ENCODE results near the gene MYL10.

The MYL10 gene

DNA sequence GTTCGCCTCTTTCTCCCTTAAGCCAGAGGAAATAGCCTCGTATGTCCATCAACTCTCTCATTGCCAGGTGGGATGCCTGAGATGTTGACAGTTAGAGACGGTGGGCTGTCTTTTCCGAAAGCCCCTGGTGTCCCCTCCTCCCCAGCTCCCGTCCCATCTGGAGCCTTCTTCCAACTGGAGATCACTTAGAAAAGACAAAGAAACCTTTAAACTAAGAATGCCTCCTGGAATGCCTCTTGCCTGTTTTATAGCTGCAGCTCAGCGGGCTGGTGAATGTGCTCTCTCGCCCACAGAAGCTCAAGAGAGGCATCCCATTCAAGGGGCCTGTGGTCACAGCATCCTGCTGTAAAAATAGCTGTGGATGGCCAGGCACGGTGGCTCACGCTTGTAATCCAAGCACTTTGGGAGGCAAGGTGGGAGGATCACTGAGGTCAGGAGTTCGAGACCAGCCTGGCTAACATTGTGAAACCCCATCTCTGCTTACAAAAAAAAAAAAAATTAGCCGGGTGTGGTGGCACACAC lies 5.2 kb upstream of the MYL10 start:
- Histone ChIP-seq H3K36me3 (ENCODE audit: control insufficient read depth, insufficient read depth, low read length) (no peaks in the 10 kb centered on the region), H3K27me3 (ENCODE audit: control insufficient read depth, insufficient read depth, low read length, poor library complexity, severe bottlenecking) (no peaks in the 10 kb centered on the region), H3K27ac (ENCODE audit: insufficient read depth, low read depth, low read length, poor library complexity, severe bottlenecking) (no peak overlapping the region), H3K9me3 (ENCODE audit: control insufficient read depth, low read length) (peaks cover 2% of the 10 kb centered on the region), H3K4me1 (ENCODE audit: control insufficient read depth, insufficient read depth, low read length) (no peaks in the 10 kb centered on the region), H3K4me3 (ENCODE audit: insufficient read depth, low read depth, low read length) (no peak overlapping the region)
- WGBS, 2 experiments, result 71 to 72% methylated on average over 11 of the region's 11 CpGs

DNA sequence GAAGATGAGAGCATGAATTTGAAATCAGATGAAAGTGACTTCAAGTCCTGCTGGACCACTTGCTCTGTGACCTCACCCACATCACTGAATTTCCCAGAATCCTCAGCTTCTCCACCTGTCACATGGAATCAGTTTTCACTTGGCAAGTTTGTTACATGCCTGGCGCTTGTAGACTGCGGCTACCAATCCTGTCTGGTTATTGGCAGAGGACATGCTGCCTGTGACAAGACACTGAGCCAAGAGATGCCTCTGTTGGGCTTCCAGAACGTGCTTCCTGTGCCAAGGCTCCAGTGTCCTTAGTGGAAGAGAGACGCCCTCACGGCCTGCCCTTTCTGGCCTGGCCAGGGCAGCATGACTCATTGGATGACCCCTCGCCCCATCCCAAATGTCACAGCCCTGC lies 4.4 kb upstream of the MYL10 start:
- H3K4me1 ChIP-seq (ENCODE audit: control insufficient read depth, insufficient read depth, low read length), result no peaks in the 10 kb centered on the region
- 93% methylated on average over 6 of the region's 6 CpGs for WGBS, 2 experiments
- peaks cover 2% of the 10 kb centered on the region for H3K9me3 ChIP-seq (ENCODE audit: control insufficient read depth, low read length)

DNA sequence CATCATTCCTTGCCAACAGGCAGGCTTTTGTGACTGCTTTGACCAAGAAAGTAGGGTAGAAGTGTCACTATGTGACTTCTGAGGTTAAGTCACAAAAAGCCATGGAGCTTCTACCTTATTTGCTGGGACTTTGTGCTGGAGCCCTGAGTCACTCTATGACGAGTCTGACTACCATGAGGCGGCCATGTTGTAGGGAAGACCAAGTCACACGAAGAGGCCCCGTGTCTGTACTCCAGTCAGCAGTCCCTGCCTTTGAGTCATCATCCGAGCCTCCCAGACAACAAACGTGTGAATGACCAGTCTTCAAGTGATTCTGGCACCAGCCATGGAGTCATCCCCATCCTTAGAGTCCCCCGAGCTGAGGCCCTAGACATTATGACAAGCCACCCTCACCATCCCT lies 3.5 kb upstream of the MYL10 start:
- peaks cover 2% of the 10 kb centered on the region for H3K9me3 ChIP-seq (ENCODE audit: control insufficient read depth, low read length)
- 81 to 82% methylated on average over 7 of the region's 7 CpGs for WGBS, 2 experiments

More for the DNA sequence above, 4.4 kb upstream of the MYL10 start:
- Histone ChIP-seq H3K27ac (ENCODE audit: insufficient read depth, low read depth, low read length, poor library complexity, severe bottlenecking) (no peak overlapping the region), H3K4me3 (ENCODE audit: insufficient read depth, low read depth, low read length) (no peak overlapping the region), H3K27me3 (ENCODE audit: control insufficient read depth, insufficient read depth, low read length, poor library complexity, severe bottlenecking) (no peaks in the 10 kb centered on the region), H3K36me3 (ENCODE audit: control insufficient read depth, insufficient read depth, low read length) (no peaks in the 10 kb centered on the region)

DNA sequence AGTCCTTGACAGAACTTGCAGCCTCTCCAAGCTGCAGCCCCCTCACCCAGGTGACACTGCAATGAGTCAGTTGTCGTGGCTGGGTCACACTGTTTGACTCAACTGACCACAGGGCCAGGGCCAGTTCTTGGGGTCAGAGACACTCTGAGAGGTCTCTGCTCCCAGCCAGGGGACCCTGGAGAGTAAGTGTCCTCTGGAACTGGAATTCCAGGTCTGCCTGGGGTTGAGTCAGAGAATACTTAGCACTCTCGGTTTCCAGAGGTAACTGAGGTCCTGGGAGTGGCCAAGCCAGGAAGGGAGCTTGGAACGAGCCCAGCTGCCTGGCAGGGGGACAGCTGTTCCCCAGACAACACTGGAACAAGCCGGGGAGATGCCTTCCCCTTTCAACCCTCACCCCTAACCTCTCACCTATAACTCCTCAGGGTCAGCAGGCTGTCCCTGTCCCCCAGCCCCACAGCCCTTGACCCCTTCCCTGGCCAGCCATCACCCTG lies 2.2 kb upstream of the MYL10 start:
- peaks cover 3% of the 10 kb centered on the region for H3K4me1 ChIP-seq (ENCODE audit: control insufficient read depth, insufficient read depth, low read length)
- no peaks in the 10 kb centered on the region for H3K27me3 ChIP-seq (ENCODE audit: control insufficient read depth, insufficient read depth, low read length, poor library complexity, severe bottlenecking)
- no peaks in the 10 kb centered on the region for H3K36me3 ChIP-seq (ENCODE audit: control insufficient read depth, insufficient read depth, low read length)
- H3K27ac ChIP-seq (ENCODE audit: insufficient read depth, low read depth, low read length, poor library complexity, severe bottlenecking), result no peak overlapping the region
- no peak overlapping the region for H3K4me3 ChIP-seq (ENCODE audit: insufficient read depth, low read depth, low read length)
- WGBS, 2 experiments, result 75 to 76% methylated on average over 4 of the region's 4 CpGs
- peaks cover 2% of the 10 kb centered on the region for H3K9me3 ChIP-seq (ENCODE audit: control insufficient read depth, low read length)

More for the DNA sequence above, 3.5 kb upstream of the MYL10 start:
- H3K36me3 ChIP-seq (ENCODE audit: control insufficient read depth, insufficient read depth, low read length), result no peaks in the 10 kb centered on the region
- H3K4me1 ChIP-seq (ENCODE audit: control insufficient read depth, insufficient read depth, low read length), result no peaks in the 10 kb centered on the region
- H3K27ac ChIP-seq (ENCODE audit: insufficient read depth, low read depth, low read length, poor library complexity, severe bottlenecking), result no peak overlapping the region
- H3K27me3 ChIP-seq (ENCODE audit: control insufficient read depth, insufficient read depth, low read length, poor library complexity, severe bottlenecking), result no peaks in the 10 kb centered on the region
- no peak overlapping the region for H3K4me3 ChIP-seq (ENCODE audit: insufficient read depth, low read depth, low read length)

DNA sequence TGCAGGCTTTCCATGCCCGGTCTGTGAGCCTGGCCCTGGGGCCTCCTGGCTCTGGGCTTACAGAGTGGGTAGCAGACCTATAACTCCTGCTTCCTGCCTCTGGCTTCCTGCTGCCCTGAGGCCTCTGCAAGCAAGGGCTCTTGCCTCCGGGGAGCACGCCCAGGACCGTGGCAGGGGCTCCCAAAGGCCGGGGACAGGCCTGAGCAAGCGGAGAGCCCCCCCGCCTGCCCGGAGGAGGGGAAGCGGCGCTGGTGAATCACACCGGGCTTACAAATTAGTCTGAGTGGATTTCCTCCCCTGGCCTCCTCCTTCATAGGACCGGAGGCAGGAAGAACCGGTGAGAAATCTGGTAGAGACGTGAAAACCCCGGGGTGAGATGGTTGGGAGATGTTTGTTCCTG lies 1.5 kb upstream of the MYL10 start:
- no peak overlapping the region for H3K27ac ChIP-seq (ENCODE audit: insufficient read depth, low read depth, low read length, poor library complexity, severe bottlenecking)
- no peak overlapping the region for H3K4me3 ChIP-seq (ENCODE audit: insufficient read depth, low read depth, low read length)
- peaks cover 9% of the 10 kb centered on the region for H3K4me1 ChIP-seq (ENCODE audit: control insufficient read depth, insufficient read depth, low read length)
- peaks cover 2% of the 10 kb centered on the region for H3K9me3 ChIP-seq (ENCODE audit: control insufficient read depth, low read length)
- no peaks in the 10 kb centered on the region for H3K36me3 ChIP-seq (ENCODE audit: control insufficient read depth, insufficient read depth, low read length)
- H3K27me3 ChIP-seq (ENCODE audit: control insufficient read depth, insufficient read depth, low read length, poor library complexity, severe bottlenecking), result no peaks in the 10 kb centered on the region
- WGBS, 2 experiments, result 82 to 86% methylated on average over 15 of the region's 15 CpGs

DNA sequence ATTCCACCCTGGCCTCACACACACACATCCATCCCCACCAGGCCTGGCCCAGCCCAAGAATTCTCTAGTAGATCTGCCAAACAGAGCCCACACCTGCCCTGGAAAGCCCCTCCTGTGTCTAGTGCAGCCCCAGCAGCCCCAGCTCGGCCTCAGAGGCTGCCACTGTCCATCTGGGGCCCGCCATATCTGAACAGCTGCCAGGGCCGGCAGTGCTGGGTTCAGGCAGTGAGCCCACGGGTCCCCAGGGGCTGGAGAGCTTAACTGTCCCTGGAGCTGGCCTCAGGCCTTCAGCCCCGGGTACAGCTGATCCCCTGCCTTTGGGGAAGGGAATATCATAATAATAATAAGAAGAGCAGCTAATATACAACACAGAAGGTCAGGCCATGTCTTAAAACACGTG lies 574 bp downstream of the MYL10 start:
- Histone ChIP-seq H3K27ac (ENCODE audit: insufficient read depth, low read depth, low read length, poor library complexity, severe bottlenecking) (no peak overlapping the region), H3K27me3 (ENCODE audit: control insufficient read depth, insufficient read depth, low read length, poor library complexity, severe bottlenecking) (peaks cover 4% of the 10 kb centered on the region), H3K9me3 (ENCODE audit: control insufficient read depth, low read length) (peaks cover 2% of the 10 kb centered on the region), H3K4me3 (ENCODE audit: insufficient read depth, low read depth, low read length) (no peak overlapping the region), H3K36me3 (ENCODE audit: control insufficient read depth, insufficient read depth, low read length) (no peaks in the 10 kb centered on the region), H3K4me1 (ENCODE audit: control insufficient read depth, insufficient read depth, low read length) (peaks cover 25% of the 10 kb centered on the region)
- WGBS, 2 experiments, result 92 to 96% methylated on average over 5 to 6 of the region's 6 CpGs

DNA sequence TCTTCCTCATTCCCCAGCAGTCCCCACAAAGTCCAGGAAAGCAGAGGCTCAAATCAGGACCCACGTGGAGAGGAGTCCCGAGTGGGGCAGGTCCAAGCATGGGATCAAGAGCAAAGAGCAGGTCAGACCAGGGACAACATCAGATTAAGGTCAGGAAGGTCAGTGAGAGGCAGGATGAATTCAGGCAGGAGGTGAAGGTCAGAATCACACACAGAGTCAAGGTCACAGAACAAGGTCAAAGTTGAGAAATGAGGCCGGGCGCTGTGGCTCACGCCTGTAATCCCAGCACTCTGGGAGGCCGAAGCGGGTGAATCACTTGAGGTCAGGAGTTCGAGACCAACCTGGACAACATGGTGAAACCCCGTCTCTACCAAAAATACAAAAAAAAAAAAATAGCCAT lies 2.3 kb downstream of the MYL10 start:
- H3K27me3 ChIP-seq (ENCODE audit: control insufficient read depth, insufficient read depth, low read length, poor library complexity, severe bottlenecking), result peaks cover 4% of the 10 kb centered on the region
- no peaks in the 10 kb centered on the region for H3K9me3 ChIP-seq (ENCODE audit: control insufficient read depth, low read length)
- no peak overlapping the region for H3K27ac ChIP-seq (ENCODE audit: insufficient read depth, low read depth, low read length, poor library complexity, severe bottlenecking)
- no peak overlapping the region for H3K4me3 ChIP-seq (ENCODE audit: insufficient read depth, low read depth, low read length)
- WGBS, 2 experiments, result 84 to 87% methylated on average over 9 of the region's 9 CpGs
- H3K36me3 ChIP-seq (ENCODE audit: control insufficient read depth, insufficient read depth, low read length), result no peaks in the 10 kb centered on the region
- peaks cover 25% of the 10 kb centered on the region for H3K4me1 ChIP-seq (ENCODE audit: control insufficient read depth, insufficient read depth, low read length)

DNA sequence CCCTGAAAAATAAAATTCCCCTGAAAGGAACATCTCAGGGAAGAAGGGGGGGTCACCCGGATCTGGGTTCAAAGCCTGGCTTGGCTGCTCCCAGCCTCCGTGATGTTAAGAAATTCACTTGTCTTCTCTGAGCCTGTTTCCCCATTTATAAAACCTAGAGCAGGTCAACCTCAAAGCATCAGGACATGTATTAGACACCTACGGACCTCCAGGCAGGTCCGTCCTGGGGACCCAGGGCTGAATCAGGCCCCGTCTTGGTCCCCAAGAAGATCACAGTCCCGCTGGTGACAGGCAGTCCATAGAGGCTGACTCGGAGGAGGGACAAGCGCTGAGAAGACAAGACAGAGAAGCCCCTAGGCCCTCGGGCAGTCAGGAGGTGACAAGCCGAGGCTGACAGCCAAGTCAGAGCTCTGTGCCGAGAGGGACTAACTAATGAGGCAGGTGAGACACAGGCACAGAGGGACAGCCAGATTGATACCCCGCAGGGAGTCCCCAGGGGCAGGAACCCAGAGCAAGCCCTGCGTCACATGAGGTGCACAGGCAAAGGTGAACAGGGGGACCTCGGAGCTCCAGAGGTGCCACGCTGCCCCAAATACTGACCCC lies 2.9 kb downstream of the MYL10 start:
- Histone ChIP-seq H3K27ac (ENCODE audit: insufficient read depth, low read depth, low read length, poor library complexity, severe bottlenecking) (no peak overlapping the region), H3K27me3 (ENCODE audit: control insufficient read depth, insufficient read depth, low read length, poor library complexity, severe bottlenecking) (peaks cover 4% of the 10 kb centered on the region), H3K9me3 (ENCODE audit: control insufficient read depth, low read length) (no peaks in the 10 kb centered on the region), H3K4me1 (ENCODE audit: control insufficient read depth, insufficient read depth, low read length) (peaks cover 25% of the 10 kb centered on the region), H3K4me3 (ENCODE audit: insufficient read depth, low read depth, low read length) (no peak overlapping the region), H3K36me3 (ENCODE audit: control insufficient read depth, insufficient read depth, low read length) (no peaks in the 10 kb centered on the region)
- 66 to 72% methylated on average over 15 of the region's 15 CpGs for WGBS, 2 experiments

DNA sequence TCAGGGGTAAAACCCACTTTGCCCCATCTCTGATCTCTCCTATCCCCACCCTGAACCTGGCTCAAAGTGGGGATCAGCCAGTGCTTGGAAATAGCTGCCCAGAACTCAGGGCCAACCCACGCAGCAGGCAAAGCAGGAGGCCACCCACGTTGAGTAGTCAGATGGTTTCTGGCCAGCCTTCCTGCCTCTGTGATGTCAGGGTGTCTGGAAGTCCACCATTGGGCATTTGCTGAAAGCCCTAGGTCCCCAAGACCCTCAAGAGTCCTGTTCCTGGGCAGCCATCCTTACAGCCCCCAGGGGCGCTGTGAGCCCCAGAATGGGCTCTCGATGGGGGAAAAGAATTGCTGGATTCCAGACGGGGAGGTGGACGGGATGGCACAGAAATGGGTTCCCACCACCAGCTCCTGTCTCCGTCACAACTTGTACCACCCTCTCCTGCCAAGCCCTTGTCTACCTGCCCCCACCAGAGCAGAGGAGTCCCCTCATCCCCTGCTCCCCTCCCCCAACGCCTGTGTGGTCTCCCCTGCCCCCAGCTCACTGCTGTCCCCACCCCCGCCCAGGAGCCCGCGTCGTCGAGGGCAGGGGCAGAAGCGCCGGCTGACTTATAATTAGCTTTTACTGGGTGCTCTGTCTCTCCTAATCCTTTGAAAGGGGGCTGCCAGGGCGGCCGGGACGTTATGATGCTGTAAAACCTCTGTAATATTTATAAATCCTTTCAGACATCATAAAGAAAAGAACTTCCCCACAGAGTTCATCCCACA lies 3.9 kb downstream of the MYL10 start:
- H3K36me3 ChIP-seq (ENCODE audit: control insufficient read depth, insufficient read depth, low read length), result no peaks in the 10 kb centered on the region
- no peak overlapping the region for H3K4me3 ChIP-seq (ENCODE audit: insufficient read depth, low read depth, low read length)
- H3K4me1 ChIP-seq (ENCODE audit: control insufficient read depth, insufficient read depth, low read length), result peaks cover 25% of the 10 kb centered on the region
- H3K27me3 ChIP-seq (ENCODE audit: control insufficient read depth, insufficient read depth, low read length, poor library complexity, severe bottlenecking), result peaks cover 4% of the 10 kb centered on the region
- no peak overlapping the region for H3K27ac ChIP-seq (ENCODE audit: insufficient read depth, low read depth, low read length, poor library complexity, severe bottlenecking)
- WGBS, 2 experiments, result 26 to 31% methylated on average over 18 of the region's 18 CpGs
- no peaks in the 10 kb centered on the region for H3K9me3 ChIP-seq (ENCODE audit: control insufficient read depth, low read length)

DNA sequence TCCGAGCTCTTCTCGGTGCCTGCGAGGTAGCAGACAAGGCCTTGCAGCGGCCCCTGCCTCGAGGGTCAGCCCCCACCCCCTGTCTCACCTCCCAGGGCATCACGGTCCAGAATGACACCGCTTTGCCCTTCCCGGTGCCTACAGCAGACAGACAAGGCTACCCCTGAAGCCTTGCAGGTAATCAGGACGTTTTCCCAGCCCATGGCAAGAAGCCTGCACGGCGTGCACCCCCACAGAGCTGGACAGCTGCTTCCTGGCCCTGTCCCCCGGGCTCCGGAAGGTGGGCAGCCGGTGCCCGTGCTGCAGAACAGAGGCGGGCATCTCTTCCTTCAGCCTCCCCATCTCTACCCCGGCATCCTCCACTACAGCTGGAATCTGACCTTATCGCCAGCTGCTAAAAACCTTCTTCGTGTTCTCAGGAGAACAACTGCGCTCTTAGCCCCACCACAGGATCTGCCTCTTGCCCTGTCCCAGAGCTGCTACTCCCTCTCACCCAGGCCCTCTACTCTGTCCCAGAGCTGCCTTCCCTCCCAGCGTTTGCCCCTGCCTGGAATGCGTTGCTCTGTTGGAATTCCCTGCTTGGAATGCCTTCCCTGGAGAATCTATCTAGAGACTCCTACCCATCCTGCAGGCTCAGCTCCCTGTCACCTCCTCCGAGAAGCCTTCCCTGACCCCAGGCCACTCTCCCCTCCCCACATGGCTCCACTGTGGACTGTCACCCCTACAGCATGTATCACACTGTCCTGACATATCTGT lies 4.7 kb downstream of the MYL10 start:
- no peak overlapping the region for H3K4me3 ChIP-seq (ENCODE audit: insufficient read depth, low read depth, low read length)
- no peaks in the 10 kb centered on the region for H3K9me3 ChIP-seq (ENCODE audit: control insufficient read depth, low read length)
- 70% methylated on average over 23 of the region's 23 CpGs for WGBS, 2 experiments
- H3K27me3 ChIP-seq (ENCODE audit: control insufficient read depth, insufficient read depth, low read length, poor library complexity, severe bottlenecking), result peaks cover 4% of the 10 kb centered on the region
- H3K27ac ChIP-seq (ENCODE audit: insufficient read depth, low read depth, low read length, poor library complexity, severe bottlenecking), result no peak overlapping the region
- no peaks in the 10 kb centered on the region for H3K36me3 ChIP-seq (ENCODE audit: control insufficient read depth, insufficient read depth, low read length)
- H3K4me1 ChIP-seq (ENCODE audit: control insufficient read depth, insufficient read depth, low read length), result peaks cover 26% of the 10 kb centered on the region
